ENCODE results near the gene ABTB1.

DNA sequence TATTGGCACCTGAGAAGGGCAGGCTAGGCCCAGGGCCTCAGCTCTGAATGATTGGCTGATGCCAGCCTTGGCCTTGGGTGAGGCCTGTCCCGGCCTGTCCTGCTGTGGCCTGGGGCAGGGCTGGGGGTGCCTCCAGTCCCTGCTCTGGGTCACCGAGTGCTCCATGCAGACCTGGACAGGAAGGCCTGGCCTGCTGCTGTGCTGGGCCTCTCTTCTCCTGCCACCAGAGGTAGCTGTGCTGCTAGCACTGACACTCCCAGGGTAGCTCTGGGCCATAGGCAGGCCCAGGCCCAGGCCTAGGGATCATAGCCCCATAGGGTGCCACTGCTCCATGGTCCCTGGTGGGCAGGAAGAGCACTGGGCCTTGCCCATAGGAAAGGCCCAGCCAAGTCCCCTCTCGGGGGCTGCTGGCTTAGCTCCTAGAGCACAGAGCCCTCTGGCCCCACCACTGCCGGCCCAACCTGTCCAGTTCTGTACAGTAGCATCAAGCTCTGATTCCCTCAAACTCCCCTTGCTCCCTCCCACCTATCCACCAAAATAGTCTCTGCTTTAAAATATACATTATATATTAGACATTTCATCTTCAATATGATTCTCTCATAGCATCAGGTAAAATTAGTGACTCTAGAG lies 18.2 kb downstream of the ABTB1 start:
- TF ChIP-seq, protein P1, sequence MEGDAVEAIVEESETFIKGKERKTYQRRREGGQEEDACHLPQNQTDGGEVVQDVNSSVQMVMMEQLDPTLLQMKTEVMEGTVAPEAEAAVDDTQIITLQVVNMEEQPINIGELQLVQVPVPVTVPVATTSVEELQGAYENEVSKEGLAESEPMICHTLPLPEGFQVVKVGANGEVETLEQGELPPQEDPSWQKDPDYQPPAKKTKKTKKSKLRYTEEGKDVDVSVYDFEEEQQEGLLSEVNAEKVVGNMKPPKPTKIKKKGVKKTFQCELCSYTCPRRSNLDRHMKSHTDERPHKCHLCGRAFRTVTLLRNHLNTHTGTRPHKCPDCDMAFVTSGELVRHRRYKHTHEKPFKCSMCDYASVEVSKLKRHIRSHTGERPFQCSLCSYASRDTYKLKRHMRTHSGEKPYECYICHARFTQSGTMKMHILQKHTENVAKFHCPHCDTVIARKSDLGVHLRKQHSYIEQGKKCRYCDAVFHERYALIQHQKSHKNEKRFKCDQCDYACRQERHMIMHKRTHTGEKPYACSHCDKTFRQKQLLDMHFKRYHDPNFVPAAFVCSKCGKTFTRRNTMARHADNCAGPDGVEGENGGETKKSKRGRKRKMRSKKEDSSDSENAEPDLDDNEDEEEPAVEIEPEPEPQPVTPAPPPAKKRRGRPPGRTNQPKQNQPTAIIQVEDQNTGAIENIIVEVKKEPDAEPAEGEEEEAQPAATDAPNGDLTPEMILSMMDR (IDR thresholded peaks at IDR 0.05): peak; percentile 82
- TF ChIP-seq, protein P2, sequence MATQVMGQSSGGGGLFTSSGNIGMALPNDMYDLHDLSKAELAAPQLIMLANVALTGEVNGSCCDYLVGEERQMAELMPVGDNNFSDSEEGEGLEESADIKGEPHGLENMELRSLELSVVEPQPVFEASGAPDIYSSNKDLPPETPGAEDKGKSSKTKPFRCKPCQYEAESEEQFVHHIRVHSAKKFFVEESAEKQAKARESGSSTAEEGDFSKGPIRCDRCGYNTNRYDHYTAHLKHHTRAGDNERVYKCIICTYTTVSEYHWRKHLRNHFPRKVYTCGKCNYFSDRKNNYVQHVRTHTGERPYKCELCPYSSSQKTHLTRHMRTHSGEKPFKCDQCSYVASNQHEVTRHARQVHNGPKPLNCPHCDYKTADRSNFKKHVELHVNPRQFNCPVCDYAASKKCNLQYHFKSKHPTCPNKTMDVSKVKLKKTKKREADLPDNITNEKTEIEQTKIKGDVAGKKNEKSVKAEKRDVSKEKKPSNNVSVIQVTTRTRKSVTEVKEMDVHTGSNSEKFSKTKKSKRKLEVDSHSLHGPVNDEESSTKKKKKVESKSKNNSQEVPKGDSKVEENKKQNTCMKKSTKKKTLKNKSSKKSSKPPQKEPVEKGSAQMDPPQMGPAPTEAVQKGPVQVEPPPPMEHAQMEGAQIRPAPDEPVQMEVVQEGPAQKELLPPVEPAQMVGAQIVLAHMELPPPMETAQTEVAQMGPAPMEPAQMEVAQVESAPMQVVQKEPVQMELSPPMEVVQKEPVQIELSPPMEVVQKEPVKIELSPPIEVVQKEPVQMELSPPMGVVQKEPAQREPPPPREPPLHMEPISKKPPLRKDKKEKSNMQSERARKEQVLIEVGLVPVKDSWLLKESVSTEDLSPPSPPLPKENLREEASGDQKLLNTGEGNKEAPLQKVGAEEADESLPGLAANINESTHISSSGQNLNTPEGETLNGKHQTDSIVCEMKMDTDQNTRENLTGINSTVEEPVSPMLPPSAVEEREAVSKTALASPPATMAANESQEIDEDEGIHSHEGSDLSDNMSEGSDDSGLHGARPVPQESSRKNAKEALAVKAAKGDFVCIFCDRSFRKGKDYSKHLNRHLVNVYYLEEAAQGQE (IDR thresholded peaks at IDR 0.05; ENCODE audit: insufficient read depth in 1 of 2, low read depth in 2 of 2, low read length in 1 of 2): no peak
- TF ChIP-seq POLR2AphosphoS5 (IDR thresholded peaks at IDR 0.05; ENCODE audit: low read depth, low read length) (no peak), TCF7L2 (IDR thresholded peaks at IDR 0.05; ENCODE audit: low read depth, low read length) (no peak), SIN3A (IDR thresholded peaks at IDR 0.05; ENCODE audit: borderline replicate concordance, insufficient read depth, low read depth, low read length) (no peak)

Data from Panc1 (cell line).